Fibroblast of gingiva (primary cell): Measurements from ENCODE around the gene FLOT1.

ENCODE experiments used
- DNase-seq: peaks from one replicate; pipeline ENCODE4 v3.0.0-alpha.2; 2011; ENCODE audit warnings: low read depth

FLOT1 gene

DNA sequence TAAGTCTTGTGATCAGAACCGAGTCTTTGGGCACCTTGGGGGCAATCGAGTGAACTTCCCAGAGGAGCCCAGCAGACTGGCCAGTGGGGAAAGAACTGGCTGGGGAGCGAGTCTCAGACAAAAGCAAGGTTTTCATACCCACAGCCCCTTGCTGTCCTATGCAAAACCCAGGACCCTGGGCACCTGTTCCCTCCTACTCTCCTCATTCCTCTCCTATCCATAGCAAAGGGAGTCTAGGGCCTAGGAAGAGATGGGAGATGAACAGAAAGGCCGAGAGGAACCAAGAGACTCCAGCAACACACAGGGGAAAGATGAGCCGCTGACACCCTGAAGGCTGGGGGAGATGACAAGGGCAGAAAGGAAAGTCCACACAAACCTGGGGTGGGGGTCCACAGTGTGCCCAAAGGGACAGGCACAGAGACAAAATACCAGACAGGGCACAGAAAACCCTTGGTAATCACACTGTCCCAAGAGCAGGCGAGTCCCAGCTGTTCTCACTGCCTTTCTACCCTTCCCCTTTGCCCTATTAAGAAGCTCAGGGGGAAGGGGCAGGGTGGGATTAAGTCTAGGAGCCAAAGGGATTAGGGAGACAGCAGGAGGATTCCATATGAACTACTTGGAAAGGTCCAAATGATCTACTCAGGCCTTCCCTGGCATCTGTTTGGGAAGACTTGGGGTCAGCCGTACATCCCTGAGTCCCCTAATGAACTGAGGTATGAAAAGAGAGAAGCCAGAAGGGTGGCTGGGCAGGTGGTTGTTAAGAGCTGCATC lies 62.5 kb downstream of the FLOT1 start:
- no peak for DNase-seq

DNA sequence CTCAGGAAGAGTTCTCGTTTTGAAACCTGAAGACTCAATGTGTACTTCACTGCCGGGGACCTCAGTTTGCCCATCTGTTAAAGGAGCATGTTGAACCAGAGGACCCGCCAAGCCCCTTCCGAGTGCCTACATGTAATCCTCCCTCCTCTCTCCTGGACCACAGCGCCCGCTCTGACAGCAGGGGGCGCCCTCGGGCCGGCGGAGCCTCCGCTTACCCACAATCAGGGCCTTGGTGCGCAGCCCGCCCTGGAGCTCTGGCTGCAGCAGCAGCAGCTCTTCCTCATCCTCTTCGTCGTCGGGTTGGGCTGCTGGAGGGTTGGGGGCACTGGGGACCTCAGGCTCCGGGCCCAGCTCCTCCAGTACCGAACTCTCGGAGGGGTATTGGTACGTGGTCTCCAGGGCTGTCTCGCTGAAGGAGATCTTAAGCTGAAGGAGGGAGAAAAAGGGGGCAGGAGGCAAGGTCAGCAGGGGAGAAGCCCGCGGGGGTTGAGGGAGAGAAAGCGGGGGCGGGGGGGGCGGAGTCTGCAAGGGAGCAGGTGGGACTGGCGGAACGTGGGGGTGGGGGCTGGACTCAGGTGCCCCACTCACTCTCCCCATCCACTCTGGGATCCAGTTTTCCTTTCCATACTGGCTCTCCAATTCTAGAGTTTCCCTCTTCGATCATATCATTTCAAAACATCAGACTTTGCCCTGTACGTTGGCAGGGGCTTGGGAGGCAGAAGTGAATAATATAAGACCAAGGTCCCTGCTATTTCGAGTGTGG lies 63.3 kb downstream of the FLOT1 start:
- DNase-seq, result peak; percentile 66
